Neutrophil (primary cell): ENCODE results near the gene SLC28A1.

Experiments
- H3K27ac ChIP-seq: fragments of 200-600 bp; sonication (generic); 2 replicates; pipeline ENCODE4 v1.5.1; 2016; ENCODE audit warnings: mild to moderate bottlenecking, moderate library complexity
- H3K27me3 ChIP-seq: fragments of 200-600 bp; sonication (generic); 2 replicates; pipeline ENCODE4 v1.6.0; 2016; ENCODE audit warnings: mild to moderate bottlenecking
- H3K36me3 ChIP-seq: fragments of 200-600 bp; sonication (generic); 2 replicates; pipeline ENCODE4 v1.5.1; 2017
- H3K4me1 ChIP-seq, 2 experiments: fragments of 200-600 bp in 1 of 2; sonication (generic) in 1 of 2; 1 replicate in 1 of 2; 2 replicates in 1 of 2; pipeline versions ENCODE4 v1.5.1 to v1.6.1; 2013 to 2016; ENCODE audit warnings: low read depth in 1 of 2, low read length in 1 of 2, mild to moderate bottlenecking in 1 of 2, moderate library complexity in 1 of 2; ENCODE audit not compliant: control insufficient read depth in 1 of 2, insufficient read depth in 1 of 2
- H3K4me3 ChIP-seq, 2 experiments: fragments of 200-600 bp in 1 of 2; sonication (generic) in 1 of 2; 1 replicate in 1 of 2; 2 replicates in 1 of 2; pipeline ENCODE4 v1.5.1; 2013 to 2016; ENCODE audit warnings: low read depth in 1 of 2, low read length in 1 of 2, mild to moderate bottlenecking in 1 of 2, moderate library complexity in 1 of 2
- H3K9me3 ChIP-seq: fragments of 200-600 bp; sonication (generic); 2 replicates; pipeline ENCODE4 v1.5.1; 2016
- TF ChIP-seq, protein P1 (sequence below): fragments of 200-600 bp; sonication (generic); IDR thresholded peaks from 2 replicates; pipeline ENCODE4 v1.5.1; 2016; ENCODE audit warnings: antibody characterized with exemption

SLC28A1 gene

DNA sequence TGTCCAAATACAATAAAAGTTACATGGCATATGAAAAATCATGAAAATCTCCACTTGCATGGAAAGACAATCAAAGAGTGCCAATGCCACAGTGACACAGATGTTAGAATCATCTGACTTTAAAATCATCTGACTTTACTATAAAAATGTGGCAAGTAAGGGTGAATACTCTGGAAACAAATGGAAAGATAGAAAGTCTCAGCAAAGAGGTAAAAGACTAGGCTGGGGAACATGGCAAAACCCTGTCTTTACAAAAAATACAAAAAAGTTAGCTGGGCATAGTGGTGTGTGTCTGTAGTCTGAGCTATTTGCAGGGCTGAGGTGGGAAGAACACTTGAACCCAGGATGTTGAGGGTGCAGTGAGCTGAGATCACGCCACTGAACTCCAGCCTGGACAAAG lies 38.2 kb upstream of the SLC28A1 start:
- H3K4me1 ChIP-seq: no peaks in the 10 kb centered on the region

DNA sequence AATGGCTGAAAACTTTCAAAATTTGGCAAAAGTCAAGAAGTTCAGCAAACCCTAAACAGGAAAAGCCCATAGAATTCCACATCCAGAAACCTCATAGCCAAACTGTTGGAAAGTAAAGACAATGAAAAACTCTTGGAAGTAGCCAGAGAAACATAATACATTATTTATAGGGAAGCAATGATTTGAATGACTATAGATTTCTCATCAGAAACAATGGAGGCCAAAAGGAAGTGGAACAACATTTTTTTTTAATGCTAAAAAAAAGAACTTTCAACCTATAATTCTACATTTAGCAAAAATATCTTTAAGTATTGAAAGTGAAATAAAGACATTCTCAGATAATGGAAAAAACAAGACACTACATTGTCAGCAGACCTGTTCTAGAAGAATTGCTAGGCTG lies 37.1 kb upstream of the SLC28A1 start:
- H3K9me3 ChIP-seq: no peaks in the 10 kb centered on the region
- H3K27me3 ChIP-seq: no peaks in the 10 kb centered on the region
- no peak overlapping the region for H3K4me3 ChIP-seq
- H3K4me1 ChIP-seq: no peaks in the 10 kb centered on the region
- TF ChIP-seq, protein P1, sequence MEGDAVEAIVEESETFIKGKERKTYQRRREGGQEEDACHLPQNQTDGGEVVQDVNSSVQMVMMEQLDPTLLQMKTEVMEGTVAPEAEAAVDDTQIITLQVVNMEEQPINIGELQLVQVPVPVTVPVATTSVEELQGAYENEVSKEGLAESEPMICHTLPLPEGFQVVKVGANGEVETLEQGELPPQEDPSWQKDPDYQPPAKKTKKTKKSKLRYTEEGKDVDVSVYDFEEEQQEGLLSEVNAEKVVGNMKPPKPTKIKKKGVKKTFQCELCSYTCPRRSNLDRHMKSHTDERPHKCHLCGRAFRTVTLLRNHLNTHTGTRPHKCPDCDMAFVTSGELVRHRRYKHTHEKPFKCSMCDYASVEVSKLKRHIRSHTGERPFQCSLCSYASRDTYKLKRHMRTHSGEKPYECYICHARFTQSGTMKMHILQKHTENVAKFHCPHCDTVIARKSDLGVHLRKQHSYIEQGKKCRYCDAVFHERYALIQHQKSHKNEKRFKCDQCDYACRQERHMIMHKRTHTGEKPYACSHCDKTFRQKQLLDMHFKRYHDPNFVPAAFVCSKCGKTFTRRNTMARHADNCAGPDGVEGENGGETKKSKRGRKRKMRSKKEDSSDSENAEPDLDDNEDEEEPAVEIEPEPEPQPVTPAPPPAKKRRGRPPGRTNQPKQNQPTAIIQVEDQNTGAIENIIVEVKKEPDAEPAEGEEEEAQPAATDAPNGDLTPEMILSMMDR: no peak
- H3K36me3 ChIP-seq: no peaks in the 10 kb centered on the region
- no peak overlapping the region for H3K27ac ChIP-seq

More for the DNA sequence above, 38.2 kb upstream of the SLC28A1 start:
- Histone ChIP-seq H3K27me3 (no peaks in the 10 kb centered on the region), H3K27ac (no peak overlapping the region), H3K36me3 (no peaks in the 10 kb centered on the region), H3K4me3 (no peak overlapping the region), H3K9me3 (no peaks in the 10 kb centered on the region)
- TF ChIP-seq, protein P1: no peak

DNA sequence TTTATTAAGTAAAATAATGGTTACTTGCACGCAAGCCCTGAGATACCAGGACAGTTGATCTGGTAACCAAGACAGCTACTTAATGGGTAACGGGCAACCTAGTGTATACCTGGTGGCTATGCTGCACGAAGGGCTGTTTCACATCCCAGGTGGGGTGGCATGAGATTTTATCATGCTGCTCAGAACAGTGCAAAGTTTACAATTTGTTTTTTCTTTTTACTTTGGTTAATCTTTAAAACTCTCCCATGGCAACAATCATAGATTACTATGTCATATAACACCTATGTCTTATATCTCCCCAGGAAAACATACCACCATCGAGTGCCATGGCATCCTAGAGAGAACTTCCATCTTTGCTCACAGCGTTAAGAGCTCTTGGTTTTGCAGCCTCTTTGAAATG lies 32.2 kb upstream of the SLC28A1 start:
- Histone ChIP-seq H3K27ac (no peak overlapping the region), H3K36me3 (no peaks in the 10 kb centered on the region), H3K4me3 (no peak overlapping the region), H3K27me3 (no peaks in the 10 kb centered on the region), H3K4me1 (no peaks in the 10 kb centered on the region), H3K9me3 (no peaks in the 10 kb centered on the region)
- TF ChIP-seq, protein P1: no peak

DNA sequence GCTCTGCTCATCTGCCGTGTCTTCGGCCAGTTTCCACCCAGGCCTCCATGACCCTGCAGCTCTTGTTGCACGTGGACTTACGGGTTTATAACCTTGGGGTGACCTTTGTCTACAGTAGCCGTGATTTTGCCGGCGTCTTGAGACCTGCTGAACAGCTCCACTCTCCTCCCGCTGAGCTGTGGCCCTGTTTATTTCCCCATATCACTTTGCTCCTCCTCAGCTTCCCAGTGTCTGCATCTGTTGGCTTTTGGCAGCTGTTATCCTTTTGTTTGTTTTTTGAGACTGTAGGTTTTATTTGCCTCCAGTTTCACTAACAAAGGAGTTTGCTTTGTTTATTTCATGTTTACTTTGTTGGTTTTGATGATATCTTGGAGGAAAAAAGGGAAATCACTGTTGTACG lies 29.3 kb upstream of the SLC28A1 start:
- Histone ChIP-seq H3K4me1 (no peaks in the 10 kb centered on the region), H3K9me3 (no peaks in the 10 kb centered on the region)

DNA sequence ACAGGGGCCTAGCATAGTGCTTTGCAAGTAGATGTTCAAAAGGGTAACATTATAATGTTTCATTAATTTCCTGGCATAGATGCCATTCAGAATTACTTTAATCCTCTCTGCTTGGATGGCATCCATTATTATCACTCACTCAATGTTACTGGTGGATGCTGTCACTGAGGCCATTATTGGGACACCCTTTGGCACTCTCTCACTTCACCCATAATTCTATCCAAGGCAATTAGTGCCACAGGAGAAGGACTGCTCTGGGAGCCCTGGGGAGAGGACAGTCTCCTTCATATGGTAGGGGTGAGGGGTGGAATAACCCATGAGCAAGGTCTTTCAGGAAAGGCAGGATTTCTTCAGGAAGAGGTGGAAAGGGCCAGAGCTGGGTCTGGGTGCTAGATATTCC lies 28.7 kb upstream of the SLC28A1 start:
- no peaks in the 10 kb centered on the region for H3K27me3 ChIP-seq
- H3K4me1 ChIP-seq: no peaks in the 10 kb centered on the region
- no peaks in the 10 kb centered on the region for H3K36me3 ChIP-seq
- H3K27ac ChIP-seq: no peak overlapping the region
- H3K9me3 ChIP-seq: no peaks in the 10 kb centered on the region
- H3K4me3 ChIP-seq: no peak overlapping the region
- TF ChIP-seq, protein P1: no peak

More for the DNA sequence above, 29.3 kb upstream of the SLC28A1 start:
- H3K27me3 ChIP-seq: no peaks in the 10 kb centered on the region
- H3K36me3 ChIP-seq: no peaks in the 10 kb centered on the region
- no peak overlapping the region for H3K4me3 ChIP-seq
- TF ChIP-seq, protein P1: no peak
- H3K27ac ChIP-seq: no peak overlapping the region
